LoVo (cell line): Measurements from ENCODE around the gene SOX1.

Experiments used
- DNase-seq: peaks from one replicate; pipeline ENCODE4 v3.0.0-alpha.2; 2016; ENCODE audit warnings: low spot score

Gene SOX1

DNA sequence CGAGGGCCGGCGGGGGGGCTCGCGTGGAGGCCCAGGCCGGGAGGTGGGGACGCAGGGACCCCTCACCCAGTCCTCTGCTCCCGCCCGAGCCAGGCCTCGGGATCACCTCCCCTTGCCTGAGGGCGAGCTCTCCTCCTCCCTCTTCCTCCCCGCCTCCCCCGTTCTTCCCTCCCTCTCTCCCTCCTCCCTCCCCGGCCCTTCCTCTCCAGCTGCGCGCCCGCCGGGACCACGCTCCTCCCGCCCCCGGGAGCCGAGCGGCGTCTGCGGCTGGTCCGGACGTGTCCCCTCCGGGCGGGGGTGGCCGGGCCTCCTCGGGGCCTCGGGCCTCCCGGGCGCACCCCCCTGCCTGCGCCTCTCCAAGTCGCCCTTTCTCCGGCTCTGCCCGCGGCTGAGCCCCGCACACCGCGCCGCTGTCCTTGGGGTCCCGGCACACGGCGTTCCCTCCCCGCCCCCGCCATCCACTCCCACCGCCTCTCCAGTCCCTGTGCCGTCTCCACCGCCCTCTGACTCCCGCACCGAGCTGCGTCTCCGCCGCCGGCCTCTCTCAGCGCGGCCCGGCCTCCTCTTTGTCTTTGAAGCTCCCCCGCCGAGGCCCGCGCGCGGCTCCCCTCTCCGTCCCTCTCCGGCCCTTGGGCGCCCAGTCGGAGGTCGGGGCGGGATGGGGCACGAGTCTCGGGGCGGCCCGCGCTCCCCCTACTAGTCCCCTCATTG, 5.7 kb downstream of the SOX1 start:
- DNase-seq: no peak

DNA sequence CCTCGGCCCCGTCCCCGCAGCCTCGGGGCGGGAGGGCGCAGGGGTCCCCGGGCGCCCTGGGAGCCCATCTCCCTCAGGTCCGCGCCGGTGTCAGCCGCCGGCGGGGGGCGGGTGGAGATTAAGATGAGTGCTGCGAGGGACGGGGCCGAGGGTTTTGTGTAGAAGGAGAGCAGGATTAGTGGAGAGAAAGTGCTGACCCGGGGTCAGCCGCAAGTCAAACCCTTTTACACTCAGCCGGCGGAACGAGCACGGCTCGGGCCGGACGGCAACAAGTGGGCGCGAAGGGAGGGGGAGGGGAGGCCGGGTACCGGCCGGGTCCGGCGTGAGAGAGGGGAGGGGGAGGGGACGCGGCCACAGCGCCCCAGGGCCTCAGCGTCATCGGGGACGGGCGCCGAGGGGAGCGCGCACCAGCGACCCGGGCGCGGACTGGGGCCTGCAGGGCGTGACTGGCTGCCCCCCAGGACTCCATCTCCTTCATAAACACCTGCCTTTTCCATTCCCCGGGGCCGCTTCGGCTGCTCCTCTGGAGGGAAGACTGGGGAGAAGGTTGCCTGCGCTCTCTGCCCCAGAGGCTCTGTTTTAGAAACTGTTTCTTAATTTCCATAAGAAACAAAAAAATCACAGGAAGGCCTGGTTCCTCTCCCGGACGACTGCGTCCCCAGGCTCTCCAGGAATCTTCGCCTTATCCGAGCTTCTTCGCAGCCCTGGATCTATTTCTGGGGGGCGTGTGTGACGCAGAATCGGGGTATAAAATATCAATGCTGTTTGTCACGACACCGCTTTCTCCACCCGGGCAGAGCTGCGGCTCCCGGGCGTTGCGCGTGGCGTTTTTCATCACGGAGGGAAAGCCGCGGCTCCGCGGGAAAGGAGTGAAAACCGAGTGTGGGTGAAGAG, 6.5 kb downstream of the SOX1 start:
- no peak for DNase-seq

DNA sequence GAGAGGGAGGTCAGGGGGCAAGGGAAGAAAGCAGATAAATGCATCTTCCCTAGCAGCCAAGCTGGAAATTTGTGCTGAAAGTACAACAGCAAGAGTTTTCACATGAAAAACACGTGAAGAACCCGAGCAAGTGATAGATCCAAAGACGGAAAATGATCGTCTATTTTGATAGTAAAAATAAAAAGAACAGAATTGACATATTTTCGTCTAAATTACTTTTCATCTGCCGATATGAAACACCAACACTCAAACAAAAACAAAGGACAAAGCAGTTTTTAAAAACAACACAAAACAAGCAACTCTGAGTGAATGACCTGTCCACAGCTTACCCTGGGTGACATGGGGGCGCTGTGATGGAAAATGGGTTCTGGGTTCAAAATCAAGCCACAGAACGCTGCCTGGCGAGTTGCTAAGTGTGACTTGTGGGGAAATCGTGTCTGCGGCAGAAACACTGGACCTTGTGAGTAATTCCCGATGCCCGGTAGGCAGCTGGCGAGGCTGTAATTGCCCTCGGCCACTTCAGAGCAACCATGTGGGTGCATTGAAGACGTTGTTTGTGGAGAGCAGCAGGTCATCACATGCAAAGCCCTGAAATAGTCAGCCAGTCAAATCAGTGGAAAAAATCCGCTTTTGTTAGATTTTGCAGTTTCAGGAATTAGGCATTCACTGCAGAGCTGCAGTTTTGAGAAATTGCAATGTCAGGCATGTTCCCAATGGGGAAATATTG, 7.4 kb downstream of the SOX1 start:
- DNase-seq: no peak

DNA sequence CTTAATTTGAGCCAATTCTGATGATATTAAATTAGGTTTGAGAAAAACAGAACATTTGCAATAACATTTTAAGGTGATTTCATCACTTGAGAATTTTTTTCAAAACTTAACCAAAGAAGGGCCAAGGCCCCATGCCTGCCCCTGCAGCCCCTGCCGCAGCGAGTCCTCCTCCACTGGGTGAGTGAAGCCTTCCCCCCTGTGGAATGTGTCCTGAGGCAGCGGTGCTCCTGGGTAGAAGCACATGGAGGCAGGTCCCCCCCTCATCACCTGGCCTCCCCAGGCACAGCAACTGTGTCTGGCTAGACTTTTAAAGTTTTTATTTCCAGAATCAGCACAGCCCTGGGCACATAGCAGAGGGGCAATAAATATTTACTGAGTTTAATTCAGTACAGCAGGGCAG, 10.8 kb downstream of the SOX1 start:
- no peak for DNase-seq

DNA sequence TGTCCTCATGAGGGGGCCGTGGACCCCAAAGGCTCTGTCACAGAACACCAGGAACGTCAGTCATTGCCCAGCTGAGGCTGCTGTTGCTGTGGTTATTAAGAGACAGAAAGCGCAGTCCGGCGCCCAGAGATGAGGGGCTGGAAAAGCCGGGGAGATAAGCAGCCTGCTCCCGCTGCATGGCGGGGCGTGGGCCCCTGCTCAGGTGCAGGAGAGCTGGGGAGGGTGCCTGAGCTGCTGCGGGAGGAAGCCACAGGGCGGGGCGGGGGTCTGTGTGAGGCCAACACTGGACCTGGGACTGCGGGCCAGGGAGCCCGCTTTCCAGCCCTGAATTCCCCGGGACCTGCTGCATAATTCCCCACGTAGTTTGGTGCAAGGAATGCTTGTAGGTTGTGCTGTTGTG, 11.3 kb downstream of the SOX1 start:
- DNase-seq: no peak

DNA sequence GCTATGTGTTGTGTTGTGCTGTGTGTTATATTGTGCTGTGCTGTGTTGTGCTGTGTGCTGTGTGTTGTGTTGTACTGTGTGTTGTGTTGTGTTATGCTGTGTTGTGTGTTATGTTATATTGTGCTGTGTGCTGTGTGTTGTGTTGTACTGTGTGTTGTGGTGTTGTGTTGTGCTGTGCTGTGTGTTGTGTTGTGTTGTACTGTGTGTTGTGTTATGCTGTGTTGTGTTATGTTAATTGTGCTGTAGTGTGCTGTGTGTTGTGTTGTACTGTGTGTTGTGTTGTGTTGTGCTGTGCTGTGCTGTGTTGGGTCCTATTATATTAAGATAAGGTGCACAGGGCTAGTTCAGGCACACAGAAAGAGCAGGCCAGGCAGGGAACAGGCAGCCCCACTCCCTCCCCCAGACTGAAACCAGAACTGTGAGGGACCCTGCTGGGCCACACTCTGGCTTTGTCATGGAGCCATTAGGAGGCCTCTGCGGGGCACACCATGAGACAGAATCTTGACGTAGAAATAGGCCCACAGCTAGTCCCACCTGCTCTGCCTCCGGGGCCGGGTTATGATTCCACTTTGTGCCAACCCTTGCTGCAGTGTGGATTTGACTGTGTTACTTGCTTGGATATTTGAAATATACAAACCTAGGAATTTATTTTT, 12.1 kb downstream of the SOX1 start:
- DNase-seq: no peak

DNA sequence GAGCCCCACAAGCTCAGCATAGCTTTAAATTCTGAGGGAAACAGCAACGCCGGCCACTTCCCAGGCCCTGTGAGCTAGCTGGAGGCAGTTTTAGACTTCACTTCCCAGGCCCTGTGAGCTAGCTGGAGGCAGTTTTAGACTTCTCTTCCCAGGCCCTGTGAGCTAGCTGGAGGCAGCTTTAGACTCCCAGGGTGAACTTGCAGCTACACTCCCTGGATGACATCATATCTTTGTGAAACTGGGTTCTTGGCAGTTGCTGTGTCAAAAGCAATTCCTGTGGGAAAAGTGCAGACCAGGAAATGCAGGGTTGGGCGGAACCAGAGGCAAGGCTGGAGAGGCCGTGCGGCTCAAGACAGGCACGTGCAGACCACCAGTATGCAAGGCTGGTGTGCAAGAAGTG, 12.7 kb downstream of the SOX1 start:
- no peak for DNase-seq

DNA sequence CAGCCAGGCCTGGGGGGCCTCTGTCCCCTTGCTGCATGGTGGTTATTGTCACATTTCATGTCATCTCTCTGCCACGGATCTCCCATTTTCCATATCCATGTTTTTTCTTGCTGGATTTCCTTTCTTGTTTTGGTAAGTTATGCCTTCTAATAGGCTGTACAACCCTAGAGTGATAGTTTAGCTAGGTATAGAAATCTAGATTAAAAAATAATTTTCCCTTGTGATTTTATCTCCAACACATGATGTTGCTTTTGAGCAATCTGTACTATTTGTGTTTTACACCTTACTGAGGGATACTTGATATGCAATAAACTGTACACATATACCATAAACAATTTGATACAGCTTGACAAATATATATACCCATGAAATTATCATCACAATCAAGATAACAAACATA, 17.0 kb downstream of the SOX1 start:
- no peak for DNase-seq

DNA sequence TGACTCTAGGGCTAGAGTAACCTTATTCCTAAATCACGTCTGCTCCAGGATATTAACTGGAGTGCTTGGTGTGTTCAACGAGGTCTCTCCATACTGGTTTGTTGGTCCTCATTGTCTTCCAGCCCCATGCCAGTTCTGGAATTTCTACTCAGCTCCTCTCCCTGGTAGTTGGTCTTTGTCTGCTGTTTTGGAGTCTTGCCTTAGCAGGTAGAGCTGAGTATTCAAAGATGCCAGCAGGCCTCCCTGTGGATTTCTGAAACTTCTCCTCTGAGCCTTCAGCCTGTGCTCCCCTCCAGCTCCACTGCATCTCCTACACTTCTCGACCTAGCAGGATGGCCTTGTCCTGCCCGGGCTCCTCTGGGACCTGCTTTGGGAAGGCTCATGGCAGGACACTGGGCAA, 25.5 kb downstream of the SOX1 start:
- no peak for DNase-seq

DNA sequence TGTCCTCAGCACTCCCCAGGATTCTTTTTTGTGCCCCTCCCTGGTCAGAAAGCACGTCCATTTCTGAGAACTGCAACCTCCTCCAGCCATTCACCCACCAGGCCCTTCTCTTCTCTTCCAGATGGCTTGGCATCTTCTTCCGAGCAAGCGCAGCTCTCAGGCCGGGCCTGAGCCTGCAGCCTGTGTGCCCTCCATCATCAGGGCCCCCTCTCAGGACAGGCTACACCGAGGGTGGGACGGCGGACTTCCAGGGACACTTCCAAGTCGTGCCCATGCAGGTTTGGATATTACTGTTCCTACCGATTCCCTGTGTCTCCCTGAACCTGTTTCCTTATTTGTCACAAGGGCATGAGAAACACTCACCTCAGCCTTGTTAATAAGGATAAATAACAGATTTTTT, 28.4 kb downstream of the SOX1 start:
- DNase-seq: no peak

DNA sequence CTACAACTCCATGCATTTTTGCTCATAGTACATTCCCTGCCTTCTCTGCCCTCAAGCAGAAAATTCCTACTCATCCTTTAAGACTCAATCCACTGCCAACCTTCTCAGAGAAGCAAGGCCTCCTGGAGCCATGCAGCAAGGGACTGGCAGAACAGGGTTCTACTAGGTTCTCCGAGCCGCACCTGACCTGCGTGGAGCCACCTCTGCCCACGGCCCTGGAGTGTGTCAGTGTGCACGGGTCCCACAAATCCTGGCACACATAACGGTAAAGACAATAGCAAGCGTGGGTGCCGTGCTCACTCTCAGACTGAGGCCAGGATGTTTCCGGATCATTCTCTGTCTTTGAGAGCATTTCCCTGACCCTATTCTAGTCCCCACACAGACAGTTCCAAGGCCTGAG, 30.0 kb downstream of the SOX1 start:
- DNase-seq: no peak

DNA sequence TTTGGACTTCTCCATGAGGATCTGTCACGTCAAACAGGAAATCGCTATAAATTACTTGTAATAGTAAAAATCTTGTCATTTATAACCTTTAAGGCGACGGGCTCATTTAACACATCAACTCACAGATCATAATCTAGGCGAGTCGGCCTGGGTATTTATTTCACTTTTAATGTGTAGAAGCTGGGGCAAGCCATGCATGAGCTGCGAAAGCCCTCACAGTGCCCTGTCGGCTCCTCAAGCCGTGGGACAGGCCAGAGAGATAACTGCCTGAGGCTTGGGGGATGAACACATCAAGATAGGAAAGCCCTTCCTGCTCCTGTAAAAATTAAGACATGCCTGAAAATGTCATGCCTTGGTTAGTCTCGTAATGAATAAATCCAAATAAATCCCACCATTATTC, 30.8 kb downstream of the SOX1 start:
- DNase-seq: no peak

DNA sequence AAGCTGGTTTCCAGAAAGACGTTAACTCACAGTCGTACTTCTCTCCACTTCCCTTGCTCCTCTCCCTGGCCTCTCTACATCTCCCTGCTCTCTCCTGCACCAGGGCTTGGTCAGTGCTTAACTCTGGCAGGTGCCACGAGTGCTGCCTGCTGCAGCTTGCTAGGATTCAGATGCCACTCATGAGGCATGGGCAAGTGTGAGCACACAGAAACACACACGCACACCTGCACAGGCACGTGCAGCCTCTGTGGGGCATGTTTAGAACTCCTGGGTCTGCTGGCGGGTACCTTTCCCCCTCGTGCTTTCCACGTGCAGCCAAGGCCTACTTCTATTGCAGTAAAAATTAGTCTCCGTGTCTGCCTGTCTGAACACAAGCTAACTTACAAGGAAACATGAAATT, 31.8 kb downstream of the SOX1 start:
- no peak for DNase-seq

DNA sequence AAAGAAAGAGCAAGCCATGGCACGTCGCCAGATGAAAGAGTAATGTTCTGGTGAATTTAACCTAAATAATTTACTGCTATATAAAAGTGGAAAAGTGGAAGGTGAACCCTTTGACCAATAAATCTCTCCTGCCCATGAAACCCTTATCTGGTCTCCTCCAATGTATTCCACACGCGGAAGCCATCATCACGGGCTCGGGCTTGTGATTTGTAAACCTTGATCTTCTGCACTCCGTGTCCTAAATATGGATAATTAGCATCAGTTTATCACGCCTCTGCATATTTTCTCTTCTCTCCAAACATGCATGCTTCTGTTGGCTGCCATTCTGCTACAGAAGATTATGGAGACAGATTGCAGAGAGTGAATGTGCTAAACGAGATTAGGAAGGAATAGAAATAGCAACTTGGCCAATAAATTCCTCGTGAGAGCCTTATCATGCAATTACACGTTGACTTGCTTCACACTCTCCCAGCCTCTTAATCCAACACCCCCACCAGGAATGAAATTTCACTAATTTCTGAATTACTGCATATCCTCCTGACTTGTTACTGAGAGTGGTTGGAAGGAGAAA, 34.5 kb downstream of the SOX1 start:
- no peak for DNase-seq

DNA sequence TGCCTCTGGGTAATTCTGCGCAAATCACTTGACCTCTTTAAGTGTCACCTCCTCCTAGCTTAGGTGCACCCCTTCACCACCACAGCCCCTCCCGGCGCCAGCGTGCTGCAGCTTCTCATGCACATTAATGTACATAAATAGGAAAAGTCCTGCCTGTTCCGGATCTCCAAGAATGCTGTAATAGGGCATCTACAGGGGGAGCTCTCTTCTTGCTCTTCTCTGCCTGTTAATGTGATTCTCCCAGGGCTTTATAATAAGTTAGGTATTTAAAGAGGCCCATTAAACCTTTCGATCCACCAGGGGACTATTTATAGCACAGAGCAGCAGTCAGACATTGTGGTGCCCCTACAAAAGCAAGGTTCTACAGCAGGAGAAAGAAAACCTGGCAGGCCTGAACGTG, 35.3 kb downstream of the SOX1 start:
- no peak for DNase-seq

DNA sequence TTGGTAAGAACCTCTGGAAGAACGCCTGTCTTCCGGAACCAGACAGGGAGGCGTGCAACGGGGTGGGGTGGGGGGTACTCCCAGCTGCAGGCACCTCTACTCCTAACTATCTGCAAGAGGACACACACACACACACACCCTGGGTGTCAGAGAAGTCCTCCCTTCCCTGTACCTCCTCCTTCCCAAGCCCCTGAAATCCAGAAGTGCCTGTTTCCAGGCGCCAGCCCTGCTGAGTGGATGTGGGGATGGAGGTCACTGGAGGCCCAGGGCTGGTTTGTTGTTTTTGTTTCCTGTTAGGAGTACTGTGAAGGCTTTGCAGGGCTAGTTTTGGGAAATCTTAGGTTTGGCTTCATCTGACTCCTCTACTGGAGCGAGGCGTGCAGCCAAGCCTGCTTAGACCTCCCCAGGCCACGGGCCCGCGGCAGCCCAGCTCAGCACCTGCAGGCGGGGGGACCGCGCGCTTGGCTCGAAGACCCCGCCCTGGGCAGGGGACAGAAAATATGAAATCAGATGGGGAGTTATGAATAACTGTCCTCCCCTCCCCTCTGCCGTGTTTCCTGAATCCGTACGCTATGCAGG, 36.4 kb downstream of the SOX1 start:
- DNase-seq: no peak

DNA sequence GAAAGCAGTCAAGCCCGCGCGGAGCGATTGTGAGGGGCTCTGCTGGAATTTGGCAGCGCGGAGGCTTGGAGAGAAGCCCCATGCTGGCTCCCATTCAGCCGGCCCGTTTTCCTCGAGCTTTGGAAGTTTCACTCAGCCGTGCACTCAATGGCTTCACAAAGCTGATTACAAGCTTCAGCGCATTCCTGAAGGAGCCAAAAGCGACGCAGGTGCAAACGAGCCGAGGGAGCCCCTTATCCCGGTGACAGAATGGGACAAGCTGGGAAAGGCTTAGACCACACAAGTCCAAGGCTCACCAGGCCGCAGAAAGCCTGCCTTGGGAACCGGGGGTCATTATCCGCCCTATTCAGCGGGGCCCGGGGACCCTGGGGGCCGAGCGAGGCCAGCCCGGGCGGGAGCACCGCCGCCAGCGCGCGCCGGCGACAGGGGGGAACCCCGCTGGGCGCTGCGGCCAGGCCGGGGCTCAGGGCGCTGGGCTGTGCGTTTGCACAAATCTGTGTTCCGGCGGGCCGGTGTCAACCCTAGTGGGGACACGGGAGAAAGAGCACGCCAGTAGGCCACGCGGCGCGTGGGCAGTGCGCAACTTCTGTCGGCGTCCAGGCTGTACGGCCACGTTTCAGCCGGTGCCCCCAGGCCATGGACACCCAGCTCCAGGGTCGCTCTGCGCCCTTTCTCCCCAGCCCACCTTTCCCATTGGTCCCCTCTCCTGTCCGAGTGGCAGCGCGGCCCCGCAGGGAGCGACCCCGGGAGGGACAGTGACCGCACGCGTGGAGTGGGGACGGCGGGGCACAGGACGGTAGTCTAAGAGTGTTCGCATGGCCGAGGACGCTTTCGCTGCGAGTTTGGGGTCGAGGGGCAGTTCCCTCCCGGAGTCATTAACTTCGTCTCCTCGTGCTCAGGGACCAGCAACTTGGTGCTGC, 37.3 kb downstream of the SOX1 start:
- no peak for DNase-seq

DNA sequence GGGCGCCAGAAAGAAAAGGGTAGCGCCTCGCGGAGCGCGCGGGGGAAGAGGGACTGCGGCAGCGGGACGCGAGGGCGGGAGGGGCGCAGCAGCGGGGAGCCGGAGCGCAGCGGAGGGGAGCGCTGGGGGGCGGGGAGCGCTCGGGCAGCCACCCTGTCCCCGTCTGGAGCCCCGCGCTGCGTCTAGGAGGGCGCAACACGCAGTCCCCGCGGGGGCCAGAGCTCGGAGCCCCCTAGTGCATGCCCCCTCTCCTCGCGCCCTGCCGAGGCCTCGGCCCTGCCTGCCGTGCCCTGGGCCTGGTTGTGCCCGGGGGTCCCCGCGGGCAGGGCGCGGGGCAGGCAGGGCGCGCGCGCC, 37.9 kb downstream of the SOX1 start:
- no peak for DNase-seq

DNA sequence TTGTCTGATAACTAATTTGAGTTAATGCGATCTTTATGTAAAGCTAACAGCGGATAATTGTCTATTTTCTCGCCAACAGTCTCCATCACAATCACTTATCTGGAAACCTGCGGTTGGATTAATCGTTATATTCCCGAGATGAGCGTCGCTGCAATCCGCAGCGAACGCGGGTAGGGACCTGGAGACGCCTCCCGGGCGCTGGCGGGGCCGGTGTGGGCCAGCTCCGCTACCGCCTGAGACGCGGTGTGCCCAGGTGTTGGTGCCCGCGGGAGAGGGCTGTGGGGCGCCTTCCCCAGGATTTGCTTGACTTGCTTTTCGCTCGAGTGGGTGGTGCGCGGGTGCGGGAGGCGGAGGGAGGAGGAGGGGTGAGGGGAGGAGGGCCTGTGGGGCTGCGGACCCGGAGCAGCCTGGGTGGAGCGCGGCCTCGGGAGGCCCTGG, 38.3 kb downstream of the SOX1 start:
- DNase-seq: no peak

DNA sequence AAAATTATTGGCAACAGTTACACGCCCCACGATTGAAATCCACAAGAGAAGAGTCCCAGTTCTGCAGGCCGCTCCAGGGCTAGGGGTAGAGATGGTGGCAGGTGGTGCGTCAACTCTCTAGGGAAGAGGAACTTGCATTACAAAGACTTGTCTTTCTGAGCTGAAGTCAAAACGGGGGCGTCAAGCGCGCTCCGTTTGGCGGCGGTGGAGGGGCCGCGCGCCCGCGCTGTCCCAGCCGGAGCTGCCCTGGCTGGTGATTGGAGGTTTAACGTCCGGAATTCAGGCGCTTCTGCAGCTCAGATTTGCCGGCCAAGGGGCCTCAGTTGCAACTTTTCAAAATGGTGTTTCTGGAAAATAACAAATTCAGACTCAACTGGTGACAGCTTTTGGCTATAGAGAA, 38.9 kb downstream of the SOX1 start:
- DNase-seq: no peak
